ENCODE measurements around the gene RIPK3. TPM values are rescaled to one million over a fixed set of nuclear protein-coding genes. Genes with fewer than 3 reads are reported as not detected.

Gene RIPK3
- total and polyA plus RNA-seq, 2 experiments from 2014 or later: 0.32 to 1.5 TPM

- TF ChIP-seq ZNF462 (CRISPR knock-in tag; IDR thresholded peaks at IDR 0.05): no peak
Measured at GRCh38 chr14:24353559-24354481, 14.0 kb upstream of the RIPK3 start (continued).

GRCh38 chr14:24351517-24351916 lies 11.7 kb upstream of the RIPK3 start:
- H3K4me3 Mint-ChIP-seq: no peak overlapping the region
- ATAC-seq (peak; percentile 48; the same call in 2 of the 3 replicates), DNase-seq (ENCODE audit: low spot score) (peak; percentile 28)
- Histone ChIP-seq H4K20me1 (replicated peaks; ENCODE audit: insufficient read depth) (no peaks in the 10 kb centered on the region), H3K36me3 (ENCODE audit: insufficient read depth) (no peaks in the 10 kb centered on the region), H3F3A (replicated peaks; ENCODE audit: low read depth) (no peaks in the 10 kb centered on the region), H3K27ac (ENCODE audit: low read depth) (no peak overlapping the region), H2AFZ (no peak overlapping the region), H3K27me3 (ENCODE audit: insufficient read depth) (peaks cover 72% of the 10 kb centered on the region), H3K4me2 (no peak overlapping the region), H3K4me1 (ENCODE audit: insufficient read depth) (no peaks in the 10 kb centered on the region), H3K4me3 (no peak overlapping the region), H3K9me2 (ENCODE audit: insufficient read depth) (no peaks in the 10 kb centered on the region), H3K79me2 (replicated peaks; ENCODE audit: insufficient read depth) (no peaks in the 10 kb centered on the region)
- no peaks in the 10 kb centered on the region for H3K9me3 Mint-ChIP-seq
- no peak overlapping the region for H3K27ac Mint-ChIP-seq
- H3K27me3 Mint-ChIP-seq (ENCODE audit: insufficient read depth, low read depth, poor library complexity): peaks cover 19% of the 10 kb centered on the region
- no peaks in the 10 kb centered on the region for H3K4me1 Mint-ChIP-seq
- H3K36me3 Mint-ChIP-seq (ENCODE audit: low read depth): no peaks in the 10 kb centered on the region
- no peak for TF ChIP-seq CREB1 (CRISPR knock-in tag; IDR thresholded peaks at IDR 0.05; ENCODE audit: low read depth)
- TF ChIP-seq ZNF331 (CRISPR knock-in tag; IDR thresholded peaks at IDR 0.05; ENCODE audit: low read depth): no peak
- peak; percentile 19 to 21; a peak in 2 of 4 replicates for TF ChIP-seq CTCF (conservative IDR thresholded peaks at IDR 0.05; ENCODE audit: low read depth in 2 of 2)
